ENCODE results near the gene PACS2. TPM values are rescaled to one million over a fixed set of nuclear protein-coding genes. Genes with fewer than 3 reads are reported as not detected.

PACS2 gene
- total RNA-seq, 2 donors from 2014 or later = 55.0 to 59.7 TPM

GRCh38 chr14:105393151-105393550 is 78.6 kb downstream of the PACS2 start:
- DNase-seq (ENCODE audit: low spot score) = no peak
- Histone ChIP-seq H3K4me1 (peaks cover 0 to 15% of the 10 kb centered on the region in 2 donors), H3K9me3 (no peaks in the 10 kb centered on the region), H3K27ac (no peak overlapping the region), H3K4me3 (no peak overlapping the region), H3K27me3 (no peaks in the 10 kb centered on the region), H3K36me3 (no peaks in the 10 kb centered on the region)
- TF ChIP-seq CTCF (IDR thresholded peaks at IDR 0.05) = no peak

DNA sequence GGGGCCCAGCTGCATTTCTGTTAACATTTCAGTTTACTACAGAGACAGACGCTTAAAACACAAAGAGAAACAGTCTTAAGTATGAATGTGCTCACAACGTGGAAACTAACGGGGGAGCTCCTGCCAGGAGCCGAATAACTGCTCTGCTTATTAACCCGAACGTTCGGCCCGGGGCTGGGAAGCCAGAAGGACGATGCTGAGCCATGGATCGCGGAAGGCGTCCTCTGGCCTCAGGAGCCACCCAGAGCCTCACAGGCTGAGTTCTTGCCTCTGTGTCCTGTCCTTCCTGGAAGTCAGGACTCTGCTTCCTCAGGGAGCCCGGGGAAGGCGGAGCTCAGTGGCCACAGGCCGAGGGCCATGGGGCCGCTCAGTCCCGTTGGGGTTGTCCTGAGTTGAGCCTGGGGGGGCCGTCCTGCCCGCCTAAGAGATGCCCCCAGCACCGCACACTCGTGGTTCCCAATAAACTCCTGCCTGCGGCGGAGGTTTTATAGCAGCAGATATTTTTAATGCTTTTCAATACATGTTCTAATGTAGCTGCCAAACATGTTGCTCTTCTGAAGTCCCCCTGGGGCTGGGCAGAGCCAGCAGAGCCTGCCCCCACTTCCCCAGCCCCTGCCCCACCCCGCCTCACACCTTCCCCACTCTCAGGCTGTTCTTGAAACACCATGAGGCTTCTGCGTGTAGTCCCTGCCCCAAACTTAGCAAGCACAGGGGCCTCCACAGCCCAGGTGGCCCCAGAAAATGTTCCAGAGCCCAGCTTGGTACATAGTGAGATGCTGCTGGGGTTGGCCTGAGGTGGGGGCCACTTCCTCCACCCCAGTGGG is 80.4 kb downstream of the PACS2 start:
- no peak overlapping the region for H3K4me3 ChIP-seq
- no peaks in the 10 kb centered on the region for H3K27me3 ChIP-seq
- no peaks in the 10 kb centered on the region for H3K36me3 ChIP-seq
- no peak for TF ChIP-seq CTCF (IDR thresholded peaks at IDR 0.05)
- H3K27ac ChIP-seq = no peak overlapping the region
- H3K4me1 ChIP-seq = peaks cover 0 to 21% of the 10 kb centered on the region in 2 donors
- no peak for DNase-seq (ENCODE audit: low spot score)
- no peaks in the 10 kb centered on the region for H3K9me3 ChIP-seq

DNA sequence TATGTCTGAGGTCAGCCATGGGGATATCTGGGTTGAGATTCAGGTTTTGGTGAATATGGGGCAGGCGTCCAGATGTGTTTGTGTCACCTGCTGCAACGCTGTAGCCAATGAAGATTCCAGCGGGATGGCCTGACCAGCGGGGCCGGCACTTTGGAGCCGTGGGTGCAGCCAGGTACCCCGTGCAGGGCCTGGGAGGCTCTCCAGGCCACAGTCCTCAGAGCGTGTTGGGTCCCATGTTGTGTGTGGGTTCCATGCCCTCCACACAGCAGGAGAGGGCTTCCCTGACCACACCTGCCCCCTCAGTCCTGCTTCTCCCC is 80.9 kb downstream of the PACS2 start:
- no peak for DNase-seq (ENCODE audit: low spot score)
- no peak for TF ChIP-seq CTCF (IDR thresholded peaks at IDR 0.05)

DNA sequence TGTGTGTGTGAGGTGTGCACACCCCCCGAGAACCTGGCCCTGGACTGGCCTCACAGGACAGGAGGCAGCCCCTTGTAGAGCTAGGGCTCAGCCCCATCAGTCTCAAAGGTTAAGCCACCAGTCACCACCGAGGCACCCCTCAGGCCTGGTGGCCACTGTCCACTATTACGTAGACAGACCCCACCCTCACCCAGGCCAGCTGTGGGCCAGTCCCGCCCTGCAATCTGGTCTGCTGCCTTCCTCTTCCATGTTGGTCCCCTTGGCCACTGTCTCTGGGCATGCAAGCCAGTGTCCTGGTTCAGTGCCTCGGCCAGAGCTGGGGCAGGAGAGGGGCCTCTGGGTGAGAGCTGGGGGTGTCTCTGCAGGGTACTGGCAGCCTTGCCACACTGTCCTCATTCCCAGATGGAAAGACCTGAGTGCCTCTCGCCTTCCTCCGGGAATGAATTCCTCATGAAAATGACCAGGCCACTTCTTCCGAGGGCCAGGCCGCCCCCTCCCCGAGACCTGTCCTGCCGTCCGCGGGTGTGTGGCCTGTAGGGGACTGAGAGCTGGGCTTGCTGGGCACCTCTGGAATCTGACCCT is 82.9 kb downstream of the PACS2 start:
- Histone ChIP-seq H3K27me3 (no peaks in the 10 kb centered on the region), H3K36me3 (peaks cover 7% of the 10 kb centered on the region), H3K27ac (peak overlapping the region; percentile 89 to 92), H3K4me1 (peaks cover 0 to 20% of the 10 kb centered on the region in 2 donors), H3K9me3 (no peaks in the 10 kb centered on the region), H3K4me3 (peak overlapping the region; percentile 70 to 94)
- no peak for TF ChIP-seq CTCF (IDR thresholded peaks at IDR 0.05)
- no peak for DNase-seq (ENCODE audit: low spot score)

More for the DNA sequence above, 80.9 kb downstream of the PACS2 start:
- H3K4me3 ChIP-seq = no peak overlapping the region
- no peaks in the 10 kb centered on the region for H3K9me3 ChIP-seq
- H3K4me1 ChIP-seq = peaks cover 0 to 20% of the 10 kb centered on the region in 2 donors
- H3K36me3 ChIP-seq = no peaks in the 10 kb centered on the region
- H3K27ac ChIP-seq = no peak overlapping the region
- no peaks in the 10 kb centered on the region for H3K27me3 ChIP-seq

DNA sequence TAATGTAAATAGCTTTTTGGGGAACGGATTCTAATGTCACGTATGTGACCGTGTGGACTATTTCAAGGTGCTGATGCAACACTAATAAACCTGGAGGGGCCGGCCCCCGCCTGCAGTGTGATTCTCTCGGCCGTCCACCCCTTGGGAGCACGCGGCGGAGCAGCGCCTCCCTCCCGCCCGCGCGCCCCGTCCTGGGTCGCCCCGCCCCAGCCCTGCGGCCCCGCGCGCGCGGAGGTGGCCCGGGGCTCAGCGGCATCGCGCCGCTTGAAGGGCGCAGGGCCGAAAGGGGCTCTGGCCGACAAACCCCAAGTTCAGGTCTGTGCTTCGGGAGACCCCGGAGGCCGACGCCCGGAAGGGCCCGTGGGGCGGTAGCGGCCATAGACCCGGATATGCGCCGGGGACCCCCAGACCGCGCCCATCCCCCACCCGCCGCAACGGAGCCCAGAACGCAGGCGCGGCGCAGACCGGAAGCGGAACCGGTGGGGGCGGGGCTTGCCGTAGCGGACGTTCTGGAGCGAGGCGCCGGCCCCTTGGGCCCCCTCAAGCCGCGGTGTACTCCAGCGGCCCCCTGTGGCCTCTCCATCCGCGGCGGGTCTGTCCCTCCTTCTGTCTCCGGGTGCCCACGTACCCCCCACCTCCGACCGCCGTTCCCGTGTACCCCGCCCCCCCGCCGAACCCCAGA is 83.6 kb downstream of the PACS2 start, which contains the start of gene TEX22:
TSS of gene TEX22 (plus strand) at position 495 of the 682 bp plus-strand sequence. CDS start 803 bp downstream, outside the sequence.
- Histone ChIP-seq H3K27me3 (no peaks in the 10 kb centered on the region), H3K4me1 (peaks cover 0 to 20% of the 10 kb centered on the region in 2 donors)

More for the DNA sequence above, 83.6 kb downstream of the PACS2 start, which contains the start of gene TEX22:
- peak; percentile 75 for DNase-seq (ENCODE audit: low spot score)
- Histone ChIP-seq H3K9me3 (no peaks in the 10 kb centered on the region), H3K27ac (peak within 1 kb of the TSS; percentile 89 to 92), H3K36me3 (peaks cover 7% of the 10 kb centered on the region), H3K4me3 (peak within 1 kb of the TSS; percentile 70 to 94)
- peak in 1 of 2 donors; percentile 57 for TF ChIP-seq CTCF (IDR thresholded peaks at IDR 0.05)
